ENCODE results near the gene PDE4C.

The PDE4C gene

DNA sequence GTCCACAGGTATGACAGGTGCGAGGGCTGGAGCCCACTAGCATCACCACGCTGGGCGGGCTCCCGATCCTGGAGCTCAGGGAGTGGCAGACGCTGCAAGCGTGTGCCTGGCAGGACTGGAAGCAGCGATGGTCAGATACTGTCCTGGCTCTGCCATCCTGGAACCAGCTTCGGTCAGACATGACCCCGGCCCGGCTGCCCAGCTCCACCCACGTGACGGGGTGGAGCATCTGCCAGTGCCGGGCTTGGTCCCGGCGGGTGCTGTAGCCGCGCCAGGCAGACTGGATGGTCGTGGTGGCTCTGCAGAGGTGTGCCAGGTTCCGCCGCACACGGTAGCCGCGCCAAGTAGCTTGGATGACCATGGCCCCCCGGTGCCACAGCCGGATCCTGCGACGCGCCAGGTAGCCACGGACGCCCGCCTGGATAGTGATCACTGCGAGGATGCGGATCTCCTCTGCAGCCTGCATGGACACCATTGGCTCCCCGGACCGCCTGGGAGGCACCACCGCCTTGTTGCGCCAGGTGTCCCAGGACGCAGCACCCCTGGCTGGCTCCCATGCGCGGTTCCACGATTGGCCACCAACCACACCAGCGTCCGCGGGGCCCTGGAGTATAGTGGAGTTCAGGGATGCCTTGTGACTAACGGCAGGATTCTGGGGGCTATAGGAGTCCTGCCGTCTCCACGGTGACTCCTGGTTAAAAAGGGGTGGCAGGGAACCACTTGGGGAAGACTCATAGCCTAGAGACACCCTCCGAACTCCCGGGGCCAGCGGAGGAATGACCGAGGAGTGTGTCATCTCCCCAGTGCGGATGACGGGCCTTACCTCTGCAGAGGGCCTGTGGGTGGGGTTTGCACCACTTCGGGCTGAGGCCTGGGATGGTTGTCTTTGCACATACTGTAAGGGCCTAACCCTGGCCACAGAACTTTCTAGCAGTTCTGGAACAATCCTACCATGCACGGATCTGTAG lies 31.5 kb upstream of the PDE4C start:
- TF ChIP-seq KLF1 (tag by site-specific recombination; IDR thresholded peaks at IDR 0.05) (no peak), ZSCAN16 (tag by site-specific recombination; IDR thresholded peaks at IDR 0.05) (no peak), ZNF558 (tag by site-specific recombination; IDR thresholded peaks at IDR 0.05) (no peak), ZBTB8A (tag by site-specific recombination; IDR thresholded peaks at IDR 0.05) (no peak), ZNF146 (tag by site-specific recombination; IDR thresholded peaks at IDR 0.05) (no peak), PRDM1 (tag by site-specific recombination; IDR thresholded peaks at IDR 0.05) (no peak), ZNF266 (tag by site-specific recombination; IDR thresholded peaks at IDR 0.05; ENCODE audit: low read depth) (no peak), ZNF747 (tag by site-specific recombination; IDR thresholded peaks at IDR 0.05) (no peak), ZBTB21 (tag by site-specific recombination; IDR thresholded peaks at IDR 0.05) (no peak), WT1 (tag by site-specific recombination; IDR thresholded peaks at IDR 0.05) (no peak), KLF9 (tag by site-specific recombination; IDR thresholded peaks at IDR 0.05; ENCODE audit: low read depth) (no peak), ZNF138 (tag by site-specific recombination; IDR thresholded peaks at IDR 0.05; ENCODE audit: borderline replicate concordance) (no peak), ZNF501 (tag by site-specific recombination; IDR thresholded peaks at IDR 0.05) (no peak)
- TF ChIP-seq, protein P1, sequence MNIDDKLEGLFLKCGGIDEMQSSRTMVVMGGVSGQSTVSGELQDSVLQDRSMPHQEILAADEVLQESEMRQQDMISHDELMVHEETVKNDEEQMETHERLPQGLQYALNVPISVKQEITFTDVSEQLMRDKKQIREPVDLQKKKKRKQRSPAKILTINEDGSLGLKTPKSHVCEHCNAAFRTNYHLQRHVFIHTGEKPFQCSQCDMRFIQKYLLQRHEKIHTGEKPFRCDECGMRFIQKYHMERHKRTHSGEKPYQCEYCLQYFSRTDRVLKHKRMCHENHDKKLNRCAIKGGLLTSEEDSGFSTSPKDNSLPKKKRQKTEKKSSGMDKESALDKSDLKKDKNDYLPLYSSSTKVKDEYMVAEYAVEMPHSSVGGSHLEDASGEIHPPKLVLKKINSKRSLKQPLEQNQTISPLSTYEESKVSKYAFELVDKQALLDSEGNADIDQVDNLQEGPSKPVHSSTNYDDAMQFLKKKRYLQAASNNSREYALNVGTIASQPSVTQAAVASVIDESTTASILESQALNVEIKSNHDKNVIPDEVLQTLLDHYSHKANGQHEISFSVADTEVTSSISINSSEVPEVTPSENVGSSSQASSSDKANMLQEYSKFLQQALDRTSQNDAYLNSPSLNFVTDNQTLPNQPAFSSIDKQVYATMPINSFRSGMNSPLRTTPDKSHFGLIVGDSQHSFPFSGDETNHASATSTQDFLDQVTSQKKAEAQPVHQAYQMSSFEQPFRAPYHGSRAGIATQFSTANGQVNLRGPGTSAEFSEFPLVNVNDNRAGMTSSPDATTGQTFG (tag by site-specific recombination; IDR thresholded peaks at IDR 0.05; ENCODE audit: borderline replicate concordance), result no peak
- TF ChIP-seq, protein P2, sequence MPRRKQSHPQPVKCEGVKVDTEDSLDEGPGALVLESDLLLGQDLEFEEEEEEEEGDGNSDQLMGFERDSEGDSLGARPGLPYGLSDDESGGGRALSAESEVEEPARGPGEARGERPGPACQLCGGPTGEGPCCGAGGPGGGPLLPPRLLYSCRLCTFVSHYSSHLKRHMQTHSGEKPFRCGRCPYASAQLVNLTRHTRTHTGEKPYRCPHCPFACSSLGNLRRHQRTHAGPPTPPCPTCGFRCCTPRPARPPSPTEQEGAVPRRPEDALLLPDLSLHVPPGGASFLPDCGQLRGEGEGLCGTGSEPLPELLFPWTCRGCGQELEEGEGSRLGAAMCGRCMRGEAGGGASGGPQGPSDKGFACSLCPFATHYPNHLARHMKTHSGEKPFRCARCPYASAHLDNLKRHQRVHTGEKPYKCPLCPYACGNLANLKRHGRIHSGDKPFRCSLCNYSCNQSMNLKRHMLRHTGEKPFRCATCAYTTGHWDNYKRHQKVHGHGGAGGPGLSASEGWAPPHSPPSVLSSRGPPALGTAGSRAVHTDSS (tag by site-specific recombination; IDR thresholded peaks at IDR 0.05), result no peak
- TF ChIP-seq, protein P3, sequence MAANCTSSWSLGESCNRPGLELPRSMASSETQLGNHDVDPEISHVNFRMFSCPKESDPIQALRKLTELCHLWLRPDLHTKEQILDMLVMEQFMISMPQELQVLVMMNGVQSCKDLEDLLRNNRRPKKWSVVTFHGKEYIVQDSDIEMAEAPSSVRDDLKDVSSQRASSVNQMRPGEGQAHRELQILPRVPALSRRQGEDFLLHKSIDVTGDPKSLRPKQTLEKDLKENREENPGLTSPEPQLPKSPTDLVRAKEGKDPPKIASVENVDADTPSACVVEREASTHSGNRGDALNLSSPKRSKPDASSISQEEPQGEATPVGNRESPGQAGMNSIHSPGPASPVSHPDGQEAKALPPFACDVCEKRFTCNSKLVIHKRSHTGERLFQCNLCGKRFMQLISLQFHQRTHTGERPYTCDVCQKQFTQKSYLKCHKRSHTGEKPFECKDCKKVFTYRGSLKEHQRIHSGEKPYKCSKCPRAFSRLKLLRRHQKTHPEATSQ (tag by site-specific recombination; IDR thresholded peaks at IDR 0.05), result no peak
- no peaks in the 10 kb centered on the region for H3K9me3 ChIP-seq (ENCODE audit: control insufficient read depth, insufficient read depth, low read depth, low read length)
- POLR2A ChIA-PET, result no interaction called here
- no peaks in the 10 kb centered on the region for H3K4me1 ChIP-seq (ENCODE audit: control insufficient read depth, insufficient read depth, low read length)
- CTCF ChIA-PET, result interaction anchor here (0.8 to 1.1 kb wide), 2 partner anchors 22 to 26 kb away, joined by 3 read pairs; no protein-coding TSS in a partner anchor
- no peak overlapping the region for H3K4me3 ChIP-seq (ENCODE audit: low read depth, low read length)
- H3K36me3 ChIP-seq (ENCODE audit: control insufficient read depth in 2 of 2, insufficient read depth in 1 of 2, low read length in 2 of 2), result no peaks in the 10 kb centered on the region
- no peak overlapping the region for H3K27ac ChIP-seq (ENCODE audit: extremely low read depth, low read depth, low read length)

DNA sequence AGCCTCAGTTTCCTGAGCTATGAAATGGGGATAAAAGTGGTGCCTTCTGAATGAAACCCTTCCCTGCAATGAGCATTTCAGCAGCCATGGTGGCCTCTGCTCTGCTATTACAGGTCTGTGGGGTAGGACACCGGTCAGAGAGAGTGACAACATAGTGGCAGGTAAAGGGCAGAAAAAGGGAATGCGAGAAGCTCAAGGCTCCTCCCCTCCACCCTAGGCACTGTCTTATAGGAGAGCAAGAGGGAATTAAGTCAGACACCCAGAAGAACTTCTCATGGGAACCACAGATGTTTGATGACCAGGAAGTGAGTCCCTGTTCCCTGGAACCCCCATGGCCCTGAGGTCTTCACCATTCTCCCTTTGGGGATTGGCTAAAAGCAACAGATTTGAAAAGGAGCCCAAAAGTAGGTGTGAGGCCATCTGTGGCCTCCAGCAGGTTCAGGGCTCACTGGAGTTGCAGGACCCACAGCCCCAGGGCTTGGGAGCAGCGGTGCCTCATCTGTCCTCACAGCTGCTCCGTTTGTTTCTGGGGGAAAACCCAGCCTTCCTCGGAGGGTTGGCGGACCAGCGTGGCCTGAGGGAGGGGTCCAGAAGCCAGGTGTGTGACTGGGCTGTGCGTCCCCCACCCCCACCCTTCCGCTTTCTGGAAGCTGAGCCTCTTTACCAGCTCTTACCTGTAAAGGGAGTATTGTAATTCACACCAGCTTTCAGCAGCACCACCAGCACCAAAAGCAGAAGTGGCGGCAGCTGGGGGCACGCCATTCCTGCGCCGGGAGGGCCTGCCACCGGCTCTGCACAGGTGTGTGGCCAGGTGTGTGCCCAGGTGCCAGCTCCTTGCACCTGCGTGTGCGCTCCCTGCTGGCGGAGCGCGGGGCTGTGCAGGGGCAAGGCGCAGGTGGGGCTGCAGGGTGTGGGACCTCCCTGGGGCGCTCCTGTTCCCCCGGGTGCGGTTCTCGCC lies 28.6 kb upstream of the PDE4C start:
- ChIA-PET CTCF (interaction anchor here (0.5 to 7.5 kb wide), 19 partner anchors 9 to 207 kb away, joined by 3 to 121 read pairs (median 4); partner anchors contain the start of genes JUND, MPV17L2 and RAB3A), POLR2A (interaction anchor here (0.5 kb wide), 2 partner anchors 60 to 400 kb away, joined by 3 read pairs; no protein-coding TSS in a partner anchor)
- H3K9me3 ChIP-seq (ENCODE audit: control insufficient read depth, insufficient read depth, low read depth, low read length), result no peaks in the 10 kb centered on the region
- H3K27ac ChIP-seq (ENCODE audit: extremely low read depth, low read depth, low read length), result no peak overlapping the region
- H3K4me3 ChIP-seq (ENCODE audit: low read depth, low read length), result no peak overlapping the region
- peak; percentile 57; the same call in 1 of the 2 replicates for TF ChIP-seq KLF1 (tag by site-specific recombination; IDR thresholded peaks at IDR 0.05)
- no peak for TF ChIP-seq ZNF768 (tag by site-specific recombination; IDR thresholded peaks at IDR 0.05)
- TF ChIP-seq ZEB2 (tag by site-specific recombination; IDR thresholded peaks at IDR 0.05), result peak; percentile 58; the same call in 1 of the 2 replicates
- no peaks in the 10 kb centered on the region for H3K36me3 ChIP-seq (ENCODE audit: control insufficient read depth in 2 of 2, insufficient read depth in 1 of 2, low read length in 2 of 2)
- no peaks in the 10 kb centered on the region for H3K4me1 ChIP-seq (ENCODE audit: control insufficient read depth, insufficient read depth, low read length)

Data from HEK293 (cell line).